Stimulated activated naive CD8-positive, alpha-beta T cell treated with anti-CD3 and anti-CD28 coated beads, Interleukin-15, Interleukin-2, amounts not matched to agents 100 U/mL and 50 U/mL, for 24 hours (primary cell): ENCODE data around the gene CD2AP.
"Not testable (repeated sequence)": the region's sequence is repeated elsewhere in the genome, so short reads cannot be mapped to it uniquely, and the experiment has no call there.

Source experiments
- ATAC-seq: fragments of 150-1000 bp; cut with Tn5 transposase; one replicate; pipeline ENCODE4 v1.10.0; 2021
- DNase-seq: peaks from one replicate; pipeline ENCODE4 v3.0.0; 2021

The CD2AP gene

DNA sequence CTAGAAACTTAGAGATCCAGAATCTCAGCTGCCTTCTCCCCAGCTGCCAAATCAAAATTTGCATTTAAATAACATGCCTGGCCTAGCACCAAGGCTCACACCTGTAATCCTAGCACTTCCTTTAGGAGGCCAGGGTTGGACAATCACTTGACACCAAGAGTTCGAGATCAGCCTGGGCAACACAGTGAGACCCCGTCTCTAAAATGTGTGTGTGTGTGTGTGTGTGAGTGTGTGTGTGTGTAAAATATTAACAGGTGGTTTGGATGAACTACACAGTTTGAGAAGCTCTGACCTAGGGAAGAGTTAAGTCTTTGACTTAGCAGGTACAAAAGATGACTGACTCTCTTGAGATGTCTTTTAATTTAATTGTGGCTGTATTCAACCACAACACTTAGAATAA, 20.2 kb upstream of the CD2AP start:
- no peak for ATAC-seq

DNA sequence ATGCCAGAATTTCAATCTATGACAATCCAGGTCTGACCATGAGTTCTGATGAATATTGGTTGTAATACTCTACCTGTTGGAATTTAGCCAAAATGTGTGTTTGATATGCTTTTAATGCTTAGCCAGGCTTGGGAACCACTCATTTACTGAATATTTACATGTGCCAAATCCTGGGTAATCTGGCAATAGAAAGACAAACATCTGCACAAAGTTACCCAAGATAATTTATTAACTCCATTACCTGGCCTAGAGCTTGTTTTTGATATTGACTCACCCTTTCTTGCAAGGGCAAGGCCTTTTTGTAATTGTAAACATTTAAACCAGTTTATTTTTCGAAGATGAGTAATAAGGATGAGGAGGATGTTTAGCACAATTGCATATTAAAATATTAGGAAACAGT, 13.5 kb upstream of the CD2AP start:
- ATAC-seq, result no peak
- no peak for DNase-seq

More for the DNA sequence above, 20.2 kb upstream of the CD2AP start:
- DNase-seq, result no peak

DNA sequence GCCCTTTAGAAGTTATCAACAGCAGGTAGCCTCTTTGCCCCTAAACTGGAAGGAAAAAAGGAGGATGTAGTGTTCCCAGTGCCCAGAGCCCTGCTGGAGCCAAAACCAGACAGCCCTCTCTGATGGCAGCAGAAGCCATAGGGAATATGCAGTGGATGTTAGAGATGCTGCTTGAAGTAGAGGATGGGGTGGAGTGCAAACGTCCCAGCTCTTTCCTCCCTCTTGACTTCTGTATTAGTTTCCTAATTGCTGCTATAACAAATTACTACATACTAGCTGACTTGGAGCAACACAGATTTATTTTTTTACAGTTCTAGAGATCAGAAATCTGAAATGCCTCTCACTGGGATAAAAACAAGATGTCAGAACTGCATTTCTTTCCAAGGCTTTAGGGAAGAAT, 12.5 kb upstream of the CD2AP start:
- ATAC-seq (no peak), DNase-seq (no peak)

DNA sequence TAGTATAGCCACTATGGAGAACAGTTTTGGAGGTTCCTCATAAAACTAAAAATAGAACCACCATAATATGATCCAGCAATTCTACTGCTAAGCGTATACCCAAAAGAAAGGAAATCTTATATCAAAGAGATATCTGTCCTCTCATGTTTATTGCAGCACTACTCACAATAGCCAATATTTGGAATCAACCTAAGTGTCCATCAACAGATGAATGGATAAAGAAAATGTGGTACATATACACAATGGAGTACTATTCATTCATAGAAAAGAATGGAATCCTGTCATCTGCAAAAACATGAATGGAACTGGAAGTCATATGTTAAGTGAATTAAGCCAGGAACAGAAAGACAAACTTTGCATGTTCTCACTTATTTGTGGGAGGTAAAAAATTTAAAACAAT, 5.7 kb upstream of the CD2AP start:
- DNase-seq, result no peak
- no peak for ATAC-seq

DNA sequence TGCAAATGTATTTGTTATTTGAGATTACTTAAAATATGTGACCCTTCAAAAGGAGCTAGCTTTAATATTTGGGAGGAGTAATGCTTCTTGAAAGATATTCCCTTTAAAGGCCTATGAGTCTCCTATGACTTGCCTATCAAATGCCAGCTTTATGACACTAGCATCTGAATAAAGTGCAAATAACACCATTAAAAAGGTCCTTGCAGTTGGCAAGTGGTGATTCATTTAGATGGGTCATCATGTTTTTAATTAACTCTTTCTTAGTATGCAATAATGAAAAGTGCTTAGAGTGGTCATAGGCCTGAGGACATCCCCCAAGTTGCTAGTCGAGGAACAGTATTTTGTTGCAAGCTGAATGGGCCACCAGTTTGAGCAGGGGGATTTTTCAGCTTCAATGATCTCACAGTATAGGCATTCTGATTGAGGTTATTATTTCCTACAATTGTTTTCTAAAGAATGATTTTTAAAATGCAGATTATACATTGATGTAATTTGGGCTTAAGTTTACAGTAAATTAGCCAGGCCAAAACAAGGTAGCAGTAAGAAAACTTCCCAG, 3.7 kb upstream of the CD2AP start:
- no peak for ATAC-seq
- DNase-seq, result no peak

DNA sequence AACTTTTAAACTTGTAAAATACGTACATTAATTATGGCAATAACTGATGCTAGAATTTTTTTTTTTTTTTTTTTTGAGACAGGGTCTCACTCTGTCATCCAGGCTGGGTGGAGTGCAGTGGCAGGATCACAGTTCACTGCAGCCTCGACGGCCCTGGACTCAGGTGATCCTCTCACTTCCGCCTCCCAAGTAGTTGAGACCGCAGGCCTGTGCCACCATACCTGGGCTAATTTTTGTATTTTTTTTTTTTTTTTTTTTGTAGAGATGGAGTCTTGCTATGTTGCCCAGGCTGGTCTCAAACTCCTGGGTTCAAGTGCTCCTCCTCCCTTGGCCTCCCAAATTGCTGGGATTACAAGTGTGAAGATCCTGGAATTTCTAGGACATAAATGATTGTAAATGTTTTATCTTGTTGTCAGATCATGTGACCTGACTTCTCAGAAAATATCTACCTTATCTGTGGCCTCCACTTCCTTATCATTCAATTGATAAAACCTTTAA, 2.2 kb upstream of the CD2AP start:
- ATAC-seq (no peak), DNase-seq (no peak)

DNA sequence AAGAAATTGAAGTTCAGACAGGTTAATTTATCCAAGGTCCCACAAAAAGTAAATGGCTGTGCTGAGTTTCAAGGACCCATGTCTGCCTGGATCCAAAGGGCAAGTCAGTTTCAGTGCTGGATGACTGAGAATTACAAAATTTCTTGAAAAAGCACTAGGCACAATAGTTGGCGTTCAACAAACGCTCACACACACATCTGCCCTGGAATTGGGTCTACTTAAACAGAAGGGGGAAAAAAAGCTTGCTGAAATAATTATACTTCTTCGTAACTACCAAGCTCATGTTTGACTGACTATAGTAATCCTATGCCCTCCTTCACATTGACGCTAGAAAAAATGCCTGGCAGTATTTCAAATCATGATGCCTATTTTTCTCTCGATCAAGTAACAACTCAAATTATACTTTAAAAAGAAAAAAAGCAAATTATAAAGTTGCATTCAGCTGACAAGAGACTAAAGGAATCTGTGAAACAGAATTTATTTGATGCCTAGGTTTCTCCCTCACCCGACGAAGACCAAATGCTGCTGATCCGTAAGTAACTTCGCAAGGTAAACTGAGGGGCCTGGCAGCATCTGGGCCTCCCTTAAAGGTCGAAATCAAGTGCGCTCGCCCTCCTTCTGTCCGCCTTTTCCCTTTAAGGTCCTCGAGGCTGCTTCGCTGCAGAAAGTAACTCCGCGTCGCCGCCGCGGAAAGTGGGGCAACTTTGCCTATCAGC, 650 bp upstream of the CD2AP start:
- no peak for DNase-seq

DNA sequence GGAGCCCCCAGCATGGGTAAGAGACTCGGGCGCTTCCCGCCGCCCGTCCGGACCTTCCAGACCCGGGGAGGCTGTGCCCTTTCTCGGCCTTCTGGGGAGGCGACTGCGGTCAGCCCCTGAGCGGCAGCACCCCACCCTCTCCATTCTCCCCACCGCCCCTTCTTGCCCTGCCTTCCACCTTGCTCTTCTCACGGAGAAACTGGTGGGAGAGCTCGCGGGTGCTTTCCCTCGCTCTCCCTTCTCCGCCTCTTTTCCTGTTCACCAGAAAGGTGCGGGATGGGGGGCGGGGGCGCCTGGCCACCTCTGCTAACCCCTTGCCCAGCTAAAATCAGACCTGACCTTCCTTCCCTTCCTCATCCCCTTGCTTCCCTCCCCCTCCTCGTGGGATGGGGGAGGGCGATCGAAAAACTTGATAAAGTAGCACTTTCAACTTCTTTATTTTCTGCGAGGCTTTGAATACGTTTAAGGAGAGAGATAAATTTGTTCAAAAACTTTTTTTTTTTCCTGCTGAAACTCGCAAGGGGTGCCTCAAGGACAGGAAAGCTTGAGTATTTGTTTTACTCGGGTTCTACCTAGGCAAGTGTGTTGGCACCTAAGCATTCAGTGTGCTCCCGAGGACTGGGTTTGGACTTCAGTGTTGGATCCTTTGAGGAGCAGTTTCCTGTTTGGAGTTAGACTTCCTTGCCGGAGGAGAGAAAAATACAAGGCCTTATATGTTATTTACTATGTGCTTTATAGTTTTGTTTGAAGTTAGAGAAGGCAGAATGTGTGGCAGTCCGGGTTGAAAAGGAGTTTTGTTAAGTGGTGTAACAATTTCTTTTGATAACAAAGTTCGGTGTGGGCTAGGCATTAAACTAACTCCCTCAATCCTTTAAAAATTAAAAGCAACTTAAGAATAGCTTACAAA, 897 bp downstream of the CD2AP start:
- no peak for DNase-seq
- ATAC-seq, result peak; percentile 49

More for the DNA sequence above, 650 bp upstream of the CD2AP start:
- ATAC-seq, result no peak

DNA sequence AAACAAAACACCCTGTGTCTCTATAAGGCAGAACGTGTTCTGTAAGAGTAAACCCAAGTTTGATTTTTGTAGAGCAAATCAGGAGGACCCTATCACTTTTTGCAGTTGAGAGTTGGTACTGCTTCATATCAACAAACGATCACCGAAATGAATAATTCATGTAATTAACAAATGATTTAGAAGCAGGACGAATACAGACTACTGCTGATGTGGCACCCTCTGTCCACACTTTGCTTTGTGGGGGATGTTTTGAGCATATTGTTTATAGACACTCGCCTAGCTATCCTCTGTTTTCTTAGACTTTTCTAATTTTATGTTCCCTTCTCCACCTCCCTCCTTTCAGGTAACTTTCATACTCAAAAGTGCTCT, 1.5 kb downstream of the CD2AP start:
- no peak for DNase-seq
- no peak for ATAC-seq

DNA sequence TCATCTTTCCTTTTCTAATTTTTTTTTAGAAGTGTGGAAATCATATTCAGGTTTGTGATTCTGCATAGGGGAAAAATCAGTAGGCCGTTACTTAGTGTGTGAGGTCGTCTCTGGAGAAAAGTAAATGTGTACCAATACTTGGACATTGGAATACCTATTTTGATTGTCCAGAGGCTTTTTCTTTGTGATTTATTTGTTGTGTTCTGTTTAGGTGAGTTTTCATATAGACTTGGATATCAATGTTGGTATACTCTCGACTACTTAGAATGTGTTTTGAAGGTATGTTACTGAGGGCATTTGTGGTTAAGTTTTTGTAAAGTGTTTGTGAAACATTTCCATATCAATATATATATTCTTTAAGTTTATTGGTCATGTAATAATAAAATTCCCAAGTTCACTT, 2.3 kb downstream of the CD2AP start:
- no peak for DNase-seq
- ATAC-seq, result no peak

DNA sequence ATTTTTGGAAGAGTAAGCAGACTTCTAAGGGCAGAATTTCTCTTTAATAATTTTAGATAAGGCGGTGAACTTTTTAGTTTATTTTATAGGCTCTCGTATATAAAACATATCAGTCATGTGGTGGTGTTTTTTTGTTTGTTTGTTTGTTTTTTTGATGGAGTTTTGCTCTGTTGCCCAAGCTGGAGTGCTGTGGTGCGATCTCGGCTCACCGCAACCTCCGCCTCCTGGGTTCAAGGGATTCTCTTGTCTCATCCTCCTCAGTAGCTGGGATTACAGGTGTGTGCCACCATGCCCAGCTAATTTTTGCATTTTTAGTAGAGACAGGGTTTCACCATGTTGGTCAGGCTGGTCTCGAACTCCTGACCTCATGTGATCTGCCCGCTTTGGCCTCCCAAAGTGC, 3.6 kb downstream of the CD2AP start:
- DNase-seq, ATAC-seq: not testable (repeated sequence)

DNA sequence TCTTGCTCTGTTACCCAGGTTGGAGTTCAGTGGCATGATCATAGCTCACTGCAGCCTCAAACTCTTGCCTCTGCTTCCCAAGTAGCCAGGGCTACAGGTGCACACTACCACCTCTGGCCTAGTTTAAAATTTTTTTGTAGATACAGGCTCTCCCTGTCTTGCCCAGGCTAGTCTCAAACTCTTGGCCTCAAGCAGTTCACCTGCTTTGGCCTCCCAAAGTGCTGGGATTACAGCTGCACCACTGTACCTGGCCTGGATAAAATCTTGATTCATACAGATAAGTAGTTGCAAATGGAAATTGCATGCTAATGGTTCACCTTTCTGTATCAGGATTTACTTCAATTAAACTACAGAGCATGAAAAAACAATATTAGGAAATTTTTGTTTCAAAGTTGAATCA, 4.2 kb downstream of the CD2AP start:
- ATAC-seq (no peak), DNase-seq (no peak)

DNA sequence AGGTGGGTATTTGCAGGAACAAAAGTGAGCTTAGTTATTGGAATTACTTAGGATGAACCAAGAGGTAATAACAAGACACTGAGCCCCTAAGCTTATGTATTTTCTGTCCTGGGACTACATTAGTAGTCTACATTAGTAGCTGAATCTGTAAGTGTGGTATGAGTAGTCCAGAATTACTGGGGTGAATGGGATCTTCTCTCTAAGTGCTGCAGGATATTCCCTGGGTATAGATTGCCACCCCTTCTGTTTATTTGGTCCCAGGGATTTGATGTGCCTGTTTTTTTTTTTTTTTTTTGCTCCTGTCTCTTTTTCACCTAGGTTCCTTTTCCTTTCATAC, 5.9 kb downstream of the CD2AP start:
- ATAC-seq (no peak), DNase-seq (no peak)

DNA sequence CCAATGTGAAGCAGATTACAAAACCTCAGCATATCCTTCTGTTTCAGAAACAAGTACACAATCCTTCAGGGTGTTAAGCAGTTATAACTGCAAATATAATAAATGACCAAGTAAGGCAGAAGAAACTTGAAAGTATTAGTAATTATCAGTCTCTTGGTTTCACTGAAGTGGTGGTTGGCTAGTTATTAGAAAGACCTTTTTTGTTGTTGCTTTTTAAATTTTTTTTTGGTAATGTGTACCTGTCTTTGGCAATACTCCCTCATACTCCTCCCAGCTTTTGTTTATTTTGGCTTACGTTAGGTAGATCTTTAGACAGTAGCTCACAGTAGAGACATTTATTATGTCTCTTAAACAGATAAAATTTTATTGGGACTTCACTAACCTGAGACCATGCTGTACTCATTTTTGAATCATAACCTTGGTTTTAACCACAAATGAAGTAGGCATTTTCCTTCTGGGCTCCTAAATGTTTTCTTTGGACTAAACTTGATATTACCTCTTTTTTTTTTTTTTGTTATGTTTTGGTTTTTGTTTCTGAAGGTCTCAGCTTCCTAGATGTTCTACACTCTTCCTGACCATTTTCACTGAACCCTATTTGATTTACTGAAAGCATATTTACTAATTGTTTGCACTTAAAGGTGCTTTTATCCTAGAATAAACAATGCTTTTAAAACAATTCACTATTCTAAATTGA, 6.4 kb downstream of the CD2AP start:
- DNase-seq (no peak), ATAC-seq (no peak)

DNA sequence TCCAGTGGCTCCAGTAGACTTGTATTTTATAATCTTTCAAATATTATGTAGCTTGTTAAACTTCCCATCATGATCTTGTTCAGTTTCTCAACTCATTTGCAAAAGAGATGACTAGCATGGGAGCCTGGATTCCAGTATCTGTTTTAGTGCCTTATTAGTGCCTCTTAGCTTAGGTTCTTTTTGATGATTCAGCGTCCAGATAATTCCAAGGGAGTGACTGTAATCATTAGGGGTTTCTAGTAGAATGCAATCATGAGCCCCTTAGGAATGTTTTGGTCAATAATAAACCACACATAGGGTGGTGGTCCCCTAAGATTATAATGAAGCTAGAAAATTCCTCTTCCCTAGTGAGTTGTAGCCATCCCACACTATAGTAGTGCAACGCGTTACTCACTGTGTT, 7.0 kb downstream of the CD2AP start:
- ATAC-seq (no peak), DNase-seq (no peak)

DNA sequence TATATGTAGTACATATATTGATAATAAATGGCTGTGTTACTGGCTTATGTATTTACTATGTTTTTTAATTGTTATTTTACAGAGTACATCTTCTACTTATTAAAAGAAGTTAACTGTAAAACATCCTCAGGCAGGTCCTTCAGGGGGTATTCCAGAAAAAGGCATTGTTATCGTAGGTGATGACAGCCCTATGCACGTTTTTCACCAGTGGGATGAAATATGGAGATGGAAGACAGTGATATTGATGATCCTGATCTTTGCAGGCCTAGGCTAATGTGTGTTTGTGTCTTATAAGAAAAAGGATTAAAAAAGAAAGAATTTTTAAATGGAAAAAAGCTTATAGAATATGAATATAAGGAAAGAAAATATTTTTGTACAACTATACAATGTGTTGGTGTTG, 7.5 kb downstream of the CD2AP start:
- DNase-seq (no peak), ATAC-seq (no peak)

DNA sequence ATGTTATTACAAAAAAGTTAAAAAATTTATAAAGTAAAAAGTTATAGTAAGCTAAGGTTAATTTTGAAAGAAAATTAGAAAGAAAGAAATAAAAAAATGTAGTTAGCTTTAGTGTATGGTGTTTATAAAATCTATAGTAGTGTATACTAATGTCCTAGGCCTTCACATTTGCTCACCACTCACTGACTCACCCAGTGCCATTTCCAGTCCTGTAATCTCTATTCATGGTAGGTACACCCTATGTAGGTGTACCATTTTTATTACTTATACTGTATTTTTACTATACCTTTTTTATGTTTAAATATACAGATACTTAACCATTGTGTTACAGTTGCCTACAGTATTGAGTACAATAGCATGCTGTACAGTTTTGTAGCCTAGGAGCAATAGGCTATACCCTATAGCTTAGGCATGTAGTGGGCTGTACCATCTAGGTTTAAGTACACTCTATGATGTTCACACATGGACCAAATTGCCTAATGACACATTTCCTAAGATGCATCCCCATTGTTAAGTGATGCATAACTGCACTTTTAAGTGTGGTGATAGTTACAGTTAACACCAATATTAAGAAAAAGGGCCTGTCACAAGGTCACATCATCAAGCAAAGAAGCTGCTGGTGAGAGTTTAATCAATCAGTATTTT, 8.0 kb downstream of the CD2AP start:
- ATAC-seq (peak; percentile 32), DNase-seq (no peak)

DNA sequence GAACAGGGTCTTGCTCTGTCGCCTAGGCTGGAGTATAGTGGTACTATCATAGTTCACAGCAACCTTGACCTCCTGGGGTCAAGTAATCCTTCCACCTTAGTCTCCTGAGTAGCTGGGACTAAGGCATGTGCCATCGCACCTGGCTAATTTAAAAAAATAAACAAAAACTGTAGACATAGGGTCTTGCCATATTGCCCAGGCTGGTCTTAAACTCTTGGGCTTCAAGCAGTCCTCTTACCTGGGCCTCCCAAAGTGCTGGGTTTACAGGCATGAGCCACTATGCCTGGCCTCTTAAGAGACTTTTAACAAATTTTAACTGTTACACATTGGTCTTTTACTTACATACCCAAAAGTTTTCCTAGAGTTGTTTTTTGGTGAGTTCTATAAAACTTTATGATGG, 12.4 kb downstream of the CD2AP start:
- DNase-seq (no peak), ATAC-seq (no peak)

DNA sequence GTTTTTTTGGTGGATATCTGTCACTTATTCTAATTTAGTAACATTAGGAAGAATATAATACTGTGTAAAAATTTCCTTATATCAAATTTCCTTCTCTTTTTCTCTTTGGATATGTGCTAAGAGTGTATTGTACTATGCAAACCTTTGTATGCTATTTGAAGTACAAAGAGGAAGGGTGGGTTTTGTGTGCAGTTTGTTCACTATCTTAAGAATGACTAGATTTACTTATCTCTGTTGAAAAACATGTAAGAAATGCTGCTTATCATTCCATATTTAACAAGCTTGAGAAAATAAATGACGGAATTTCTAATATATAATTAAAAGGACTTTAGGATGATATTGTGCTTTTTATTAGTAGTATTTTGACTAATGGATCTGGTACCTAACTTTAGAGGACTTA, 13.1 kb downstream of the CD2AP start:
- ATAC-seq (no peak), DNase-seq (no peak)

DNA sequence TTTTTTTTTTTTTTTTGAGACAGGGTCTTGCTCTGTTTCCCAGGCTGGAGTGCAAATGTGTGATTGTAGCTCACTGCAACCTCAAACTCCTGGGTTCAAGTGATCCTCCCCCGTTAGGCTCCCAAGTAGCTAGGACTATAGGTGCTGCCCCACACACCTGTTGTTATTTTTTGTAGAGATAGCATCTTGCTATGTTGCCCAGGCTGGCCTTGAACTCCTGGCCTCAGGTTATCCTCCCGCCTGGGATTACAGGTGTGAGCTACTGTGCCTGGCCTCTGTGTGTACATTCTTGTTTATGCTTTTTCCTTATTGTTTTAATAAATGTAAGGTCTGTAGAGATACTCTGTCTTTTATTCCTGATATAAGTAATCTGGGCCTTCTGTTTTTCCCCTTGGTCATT, 14.8 kb downstream of the CD2AP start:
- no peak for ATAC-seq

DNA sequence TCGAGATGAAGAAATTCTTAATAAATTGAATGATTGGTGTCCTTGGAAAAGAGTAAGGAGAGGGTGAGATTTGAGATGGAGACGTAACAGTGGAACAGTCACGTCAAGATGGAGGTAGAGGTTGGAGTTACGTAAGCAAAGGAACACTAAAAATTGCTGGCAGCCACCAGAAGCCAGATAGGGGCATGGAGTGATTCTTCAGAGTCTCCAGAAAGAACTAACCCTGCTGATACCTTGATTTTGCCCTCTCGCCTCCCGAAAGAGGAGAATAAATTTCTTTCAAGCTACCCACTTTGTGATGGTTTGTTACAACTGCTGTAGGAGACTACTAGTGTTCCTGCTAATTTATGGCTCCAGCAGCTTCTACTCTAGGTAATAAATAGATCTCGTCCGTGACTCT, 17.6 kb downstream of the CD2AP start:
- DNase-seq (no peak), ATAC-seq (no peak)

More for the DNA sequence above, 14.8 kb downstream of the CD2AP start:
- no peak for DNase-seq

DNA sequence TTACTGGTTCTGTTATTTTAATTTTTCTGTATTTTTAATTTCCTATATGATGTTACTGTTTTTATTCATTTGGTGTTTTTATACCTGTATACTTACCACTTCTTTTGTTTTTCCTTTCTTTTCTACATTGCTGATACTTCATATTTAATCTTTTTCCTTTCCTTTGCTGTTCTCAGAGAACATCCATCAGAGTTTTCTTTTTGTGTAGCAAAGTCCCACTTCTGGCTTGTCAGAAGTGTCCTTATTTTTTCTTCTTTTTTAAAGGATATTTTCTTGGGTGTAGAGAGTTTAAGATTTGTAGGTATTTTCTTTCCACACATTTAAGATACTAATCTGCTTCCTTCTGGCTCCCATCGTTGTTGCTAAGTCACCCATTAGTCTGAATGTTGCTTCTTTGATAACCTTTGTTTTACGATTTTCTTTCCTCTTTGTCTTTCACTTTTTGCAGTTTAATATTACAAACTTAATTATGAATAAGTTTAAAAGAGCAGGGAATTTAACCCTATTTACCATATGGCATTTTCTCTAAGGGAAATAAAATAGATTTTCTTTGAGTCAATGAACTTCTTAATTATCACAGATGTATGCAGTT, 18.5 kb downstream of the CD2AP start:
- ATAC-seq (no peak), DNase-seq (no peak)
